Activated T-helper 1 cell treated with Interleukin-2 at 50 U/mL for 16 hours (primary cell): ENCODE measurements around the gene NKIRAS1.
"Not testable (repeated sequence)": the region's sequence is repeated elsewhere in the genome, so short reads cannot be mapped to it uniquely, and the experiment has no call there.

Experiments
- DNase-seq: peaks from one replicate; pipeline ENCODE4 v3.0.0-alpha.2; 2020; ENCODE audit warnings: low read depth

Gene NKIRAS1

DNA sequence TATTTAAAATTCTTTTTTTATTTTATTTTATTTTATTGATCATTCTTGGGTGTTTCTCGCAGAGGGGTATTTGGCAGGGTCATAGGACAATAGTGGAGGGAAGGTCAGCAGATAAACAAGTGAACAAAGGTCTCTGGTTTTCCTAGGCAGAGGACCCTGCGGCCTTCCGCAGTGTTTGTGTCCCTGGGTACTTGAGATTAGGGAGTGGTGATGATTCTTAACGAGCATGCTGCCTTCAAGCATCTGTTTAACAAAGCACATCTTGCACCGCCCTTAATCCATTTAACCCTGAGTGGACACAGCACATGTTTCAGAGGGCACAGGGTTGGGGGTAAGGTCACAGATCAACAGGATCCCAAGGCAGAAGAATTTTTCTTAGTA lies 46.1 kb downstream of the NKIRAS1 start:
- DNase-seq: not testable (repeated sequence)

DNA sequence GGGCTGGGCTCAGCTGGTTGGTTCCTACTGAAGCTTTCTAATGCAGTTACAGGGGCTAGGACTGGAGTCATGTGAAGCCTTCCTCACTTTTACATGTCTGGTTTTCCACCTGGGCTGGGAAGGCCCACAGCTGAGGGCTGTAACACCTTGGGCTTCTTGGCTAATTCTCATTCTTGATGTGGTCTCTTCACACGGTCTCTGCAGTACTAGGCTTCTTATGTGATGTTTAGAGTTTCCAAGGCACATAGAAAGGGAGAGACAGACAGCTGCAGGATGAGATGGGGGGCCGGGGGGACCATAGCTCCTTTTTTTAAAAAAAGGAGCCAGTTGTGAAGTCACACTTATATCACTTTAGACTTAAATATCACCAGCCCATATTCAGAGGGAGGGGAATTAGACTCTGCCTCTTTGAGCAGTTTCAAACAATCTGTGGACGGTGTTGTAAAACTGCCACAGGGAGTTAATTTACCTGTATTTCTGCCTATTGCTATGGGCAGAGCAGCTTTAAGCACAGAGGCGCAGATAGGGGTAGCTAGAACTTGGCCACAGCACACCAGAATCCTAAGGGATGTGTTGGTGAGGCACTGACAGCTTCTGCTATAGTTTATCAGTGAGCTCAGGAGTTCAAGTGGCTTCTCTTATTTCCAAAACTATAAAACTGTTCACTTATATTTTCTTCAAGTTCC lies 46.7 kb downstream of the NKIRAS1 start:
- no peak for DNase-seq

DNA sequence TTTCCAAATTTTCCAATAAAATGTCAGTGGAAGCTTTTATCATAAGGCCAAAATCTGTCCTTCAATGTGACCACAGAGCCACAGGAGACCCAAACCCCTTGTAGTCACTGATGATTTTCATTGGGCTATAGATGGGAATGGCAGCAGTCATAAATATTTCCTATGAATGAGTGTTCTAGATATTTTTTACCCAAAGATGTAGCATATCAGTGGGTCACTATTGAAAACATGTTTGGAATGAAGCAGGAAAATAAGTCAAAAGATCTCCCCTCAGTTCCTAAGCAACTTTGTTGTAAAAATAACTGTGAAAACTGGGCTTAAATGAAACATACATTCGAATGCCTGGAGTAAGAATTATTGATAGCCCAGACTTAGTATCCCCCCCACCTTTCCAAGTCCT lies 49.0 kb downstream of the NKIRAS1 start:
- no peak for DNase-seq

DNA sequence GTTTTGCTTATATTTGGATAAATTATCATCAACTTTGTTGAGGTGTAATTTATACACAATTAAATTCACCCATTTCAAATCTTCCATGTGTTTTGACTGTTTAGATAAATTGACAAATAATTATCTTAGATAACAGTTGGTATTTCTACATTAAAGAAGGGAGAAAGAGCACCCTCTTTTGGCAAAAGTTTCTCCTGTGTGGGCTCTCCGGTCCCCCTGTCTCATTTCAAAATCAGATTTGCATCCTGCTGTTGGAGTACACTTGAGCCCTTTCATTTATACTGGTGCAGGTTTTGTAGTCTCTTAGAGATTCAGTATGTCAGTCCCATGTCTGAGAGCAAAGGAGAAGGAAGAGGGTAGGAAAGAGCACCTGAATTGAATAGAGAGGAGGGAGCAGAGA lies 49.4 kb downstream of the NKIRAS1 start:
- no peak for DNase-seq

DNA sequence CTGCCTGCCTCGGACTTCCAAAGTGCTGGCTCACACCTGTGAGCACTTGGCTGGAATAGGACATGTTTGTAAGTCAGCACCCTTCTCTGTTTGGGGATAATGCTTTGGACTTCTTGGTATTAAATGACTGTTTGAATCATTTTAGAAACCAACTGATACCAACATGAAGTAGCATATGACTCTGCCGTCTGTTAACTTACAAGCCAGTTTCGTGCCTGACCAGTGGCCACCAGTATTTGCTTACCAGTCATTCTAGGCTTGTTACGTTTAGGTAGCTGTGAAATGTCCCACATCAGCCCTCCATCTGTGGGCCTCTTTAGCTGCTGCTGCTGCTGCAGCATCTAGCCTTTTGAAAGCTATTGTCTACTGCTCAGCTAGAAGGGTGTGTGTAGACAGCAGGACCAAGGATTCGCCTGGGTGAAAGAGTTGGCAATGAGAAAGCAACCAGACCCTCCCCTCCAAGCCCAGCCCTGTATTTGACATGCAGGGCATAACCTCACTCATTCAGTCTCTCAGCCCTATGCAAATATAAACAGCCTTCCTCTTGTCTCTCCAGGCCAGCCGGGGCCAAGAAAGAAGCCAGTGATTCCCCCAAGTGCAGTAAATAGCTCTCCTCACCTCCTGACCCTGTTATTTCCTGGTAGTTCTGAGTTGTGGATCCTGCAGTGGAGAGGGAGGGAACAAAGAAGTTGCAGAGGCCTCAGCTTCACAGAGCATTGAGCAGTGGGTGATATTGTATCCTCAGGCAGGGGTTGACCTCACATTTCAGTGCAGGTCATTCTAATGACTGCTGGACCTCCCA lies 51.0 kb downstream of the NKIRAS1 start:
- DNase-seq: no peak

DNA sequence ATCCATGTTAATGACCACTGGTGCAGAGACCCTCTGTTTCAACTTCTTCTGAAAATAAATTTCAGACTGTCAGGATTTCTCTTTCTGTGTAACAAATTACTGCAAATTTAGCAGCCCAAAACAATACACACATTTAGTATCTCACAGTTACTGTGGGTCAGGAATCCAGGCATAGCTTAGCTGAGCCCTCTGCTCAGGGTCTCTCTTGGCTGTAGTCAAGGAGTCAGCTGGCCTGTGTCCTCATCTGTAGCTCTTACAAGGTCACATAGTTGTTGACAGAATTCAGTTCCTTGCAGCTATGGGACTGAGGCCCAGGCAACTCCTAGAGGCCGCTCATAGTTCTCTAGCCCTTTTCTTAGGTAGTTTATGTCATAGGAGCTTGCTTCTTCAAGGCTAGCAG lies 51.9 kb downstream of the NKIRAS1 start:
- no peak for DNase-seq

DNA sequence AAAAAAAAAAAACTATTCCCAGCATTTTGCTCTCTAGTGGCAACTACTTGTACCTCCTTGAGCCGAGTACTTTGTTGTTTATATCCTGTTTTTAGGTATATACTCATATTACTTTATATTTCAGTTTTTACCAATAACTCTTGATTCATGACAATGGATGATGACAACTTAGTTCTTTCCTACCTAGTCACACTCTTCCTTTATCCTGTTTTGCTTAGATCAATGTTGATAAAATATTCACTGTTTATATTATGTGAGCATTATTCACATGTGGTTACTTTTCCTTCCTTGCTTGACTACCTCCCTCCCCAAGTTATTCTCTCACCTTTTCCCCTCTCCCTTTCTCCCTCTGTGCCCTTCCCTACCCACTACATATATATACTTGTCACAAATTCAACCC lies 53.7 kb downstream of the NKIRAS1 start:
- DNase-seq: no peak

DNA sequence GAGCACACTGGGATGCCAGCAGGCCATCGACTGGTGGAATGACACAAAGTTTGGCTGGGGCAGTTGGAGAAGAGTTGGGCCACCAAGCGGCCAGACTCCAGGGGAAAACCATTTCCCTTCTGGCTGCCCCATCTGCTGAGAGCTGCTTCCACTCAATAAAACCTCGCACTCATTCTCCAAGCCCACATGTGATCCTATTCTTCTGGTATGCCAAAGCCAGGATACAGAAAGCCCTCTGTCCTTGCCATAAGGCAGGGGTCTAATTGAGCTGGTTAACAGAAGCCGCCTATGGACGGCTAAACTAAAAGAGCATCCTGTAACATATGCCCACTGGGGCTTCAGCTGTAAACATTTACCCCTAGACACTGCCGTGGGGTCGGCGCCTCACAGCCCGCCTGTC lies 55.1 kb downstream of the NKIRAS1 start:
- no peak for DNase-seq

DNA sequence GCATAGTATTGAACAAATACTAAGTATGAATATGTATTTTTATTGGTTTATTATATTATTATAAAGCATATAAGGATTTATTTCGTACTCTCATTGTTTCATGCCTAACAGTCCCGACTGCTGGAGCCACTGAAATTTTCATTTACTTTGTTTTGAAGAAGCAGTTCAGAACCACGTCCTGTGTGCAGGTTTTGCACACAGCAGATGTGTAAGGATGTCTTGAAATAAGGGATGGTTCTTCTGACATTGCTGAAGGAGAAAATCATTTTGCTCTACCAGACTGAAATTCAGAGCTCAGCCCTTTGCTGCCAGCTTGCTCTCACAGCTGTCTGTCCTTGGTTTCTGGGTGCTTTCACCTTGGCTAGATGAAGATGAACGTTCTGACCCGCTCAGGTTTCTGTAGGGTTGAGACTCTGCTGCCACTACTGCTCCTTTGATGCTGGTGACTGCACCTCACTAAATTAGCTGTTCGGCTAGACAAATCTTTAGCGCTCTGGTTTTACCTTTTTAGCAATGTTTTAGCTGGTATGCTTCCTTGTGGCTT lies 56.9 kb downstream of the NKIRAS1 start:
- no peak for DNase-seq

DNA sequence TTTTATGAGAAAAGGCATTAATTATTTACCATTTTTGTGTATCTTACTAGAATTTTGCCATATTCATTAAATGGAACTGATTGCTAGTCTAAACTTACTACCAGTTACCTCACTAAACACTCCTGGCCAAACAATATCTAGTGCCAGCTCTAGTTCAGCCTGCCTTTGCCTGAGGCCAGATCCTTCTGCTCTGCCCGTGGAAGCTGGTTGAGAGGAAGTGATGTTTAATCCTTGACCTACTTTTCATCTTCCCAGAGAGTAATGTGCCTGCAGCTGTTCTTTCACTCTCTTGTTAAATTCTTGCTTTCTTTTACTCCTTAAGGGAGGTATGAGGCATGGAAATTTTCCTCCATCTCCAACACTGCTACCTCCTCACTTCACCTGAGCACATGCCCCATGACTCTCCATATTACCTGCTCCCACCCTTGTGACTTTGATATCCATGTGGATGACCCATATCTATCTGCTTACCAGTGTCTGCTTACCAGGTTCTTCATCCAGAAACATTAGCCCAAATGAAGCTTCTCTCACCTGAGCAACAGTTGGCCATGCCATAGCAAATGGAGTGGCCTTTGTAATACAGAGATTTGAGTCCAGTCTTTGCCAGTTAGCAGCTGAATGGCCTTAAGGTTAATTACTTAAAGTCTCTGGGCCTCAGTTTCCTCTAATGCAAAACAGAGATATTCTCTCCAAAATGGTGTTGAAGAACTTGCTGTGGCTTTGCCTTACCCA lies 57.6 kb downstream of the NKIRAS1 start:
- DNase-seq: no peak

DNA sequence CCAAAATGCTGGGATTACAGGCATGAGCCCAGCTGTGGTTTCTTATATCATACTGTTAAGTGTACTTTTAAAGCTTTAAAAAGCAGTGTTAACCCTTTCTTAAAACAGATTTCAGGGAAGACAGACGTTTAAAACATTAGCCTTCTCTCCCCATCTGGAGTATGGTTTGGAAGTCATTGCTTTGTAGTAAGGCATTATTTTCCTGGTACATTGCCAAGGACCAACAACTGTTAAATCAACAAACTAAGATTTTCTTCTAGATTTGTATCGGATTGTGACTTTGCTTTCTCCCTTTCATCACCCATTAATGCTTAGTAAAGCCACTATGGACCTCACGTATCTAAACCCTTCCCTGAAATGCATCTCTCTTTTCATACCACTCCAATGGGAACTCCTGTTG lies 60.5 kb downstream of the NKIRAS1 start:
- DNase-seq: no peak

DNA sequence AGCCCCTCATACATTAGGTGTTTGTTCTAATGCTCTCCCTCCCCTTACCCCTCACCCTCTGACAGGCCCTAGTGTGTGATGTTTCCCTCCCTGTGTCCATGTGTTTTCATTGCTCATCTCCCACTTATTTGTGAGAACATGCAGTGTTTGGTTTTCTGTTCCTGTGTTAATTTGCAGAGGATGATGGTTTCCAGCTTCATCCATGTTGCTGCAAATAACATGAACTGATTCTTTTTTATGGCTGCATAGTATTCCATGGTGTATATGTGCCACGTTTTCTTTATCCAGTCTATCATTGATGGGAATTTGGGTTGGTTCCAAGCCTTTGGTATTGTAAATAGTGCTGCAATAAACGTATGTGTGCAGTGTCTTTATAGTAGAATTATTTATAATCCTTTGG lies 67.3 kb downstream of the NKIRAS1 start:
- not testable (repeated sequence) for DNase-seq

DNA sequence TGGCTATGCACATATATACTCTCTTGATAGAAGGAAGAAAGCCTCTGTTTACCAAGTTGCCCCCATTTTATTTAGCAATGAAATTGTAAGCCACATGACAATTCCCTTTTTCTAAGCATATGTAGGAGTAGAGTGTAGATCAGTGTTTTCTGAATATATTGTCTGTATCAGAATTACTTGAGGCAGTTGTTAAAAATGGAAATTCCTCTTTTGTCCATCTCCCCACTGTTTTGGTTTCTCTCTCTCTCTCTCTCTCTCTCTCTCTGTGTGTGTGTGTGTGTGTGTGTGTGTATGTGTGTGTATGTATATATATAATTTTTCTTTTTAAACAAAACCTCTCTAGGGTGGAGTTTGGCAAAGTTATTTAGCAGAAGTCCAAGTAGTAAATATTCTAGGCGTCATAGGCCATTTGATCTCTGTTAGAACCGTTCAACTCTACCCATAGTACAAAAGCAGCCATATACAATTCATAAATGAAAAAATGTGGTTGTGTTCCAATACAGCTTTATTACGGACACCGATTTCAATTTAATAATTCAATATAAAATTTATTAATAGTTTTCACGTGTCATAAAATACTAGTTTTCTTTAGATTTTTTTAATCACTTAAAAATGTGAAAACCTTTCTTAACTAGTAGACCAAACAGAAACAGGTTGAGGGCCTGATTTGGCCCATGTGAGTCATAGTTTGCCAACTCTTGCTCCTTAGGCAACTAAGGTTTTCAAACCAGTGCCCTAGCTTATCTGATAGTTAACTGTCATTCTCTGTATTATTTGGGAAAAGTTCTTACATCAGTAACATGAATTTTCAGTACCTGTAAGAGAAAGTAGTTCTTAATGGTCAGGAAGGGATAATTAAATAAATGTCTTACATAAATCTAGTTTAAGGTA lies 71.2 kb downstream of the NKIRAS1 start:
- DNase-seq: no peak

DNA sequence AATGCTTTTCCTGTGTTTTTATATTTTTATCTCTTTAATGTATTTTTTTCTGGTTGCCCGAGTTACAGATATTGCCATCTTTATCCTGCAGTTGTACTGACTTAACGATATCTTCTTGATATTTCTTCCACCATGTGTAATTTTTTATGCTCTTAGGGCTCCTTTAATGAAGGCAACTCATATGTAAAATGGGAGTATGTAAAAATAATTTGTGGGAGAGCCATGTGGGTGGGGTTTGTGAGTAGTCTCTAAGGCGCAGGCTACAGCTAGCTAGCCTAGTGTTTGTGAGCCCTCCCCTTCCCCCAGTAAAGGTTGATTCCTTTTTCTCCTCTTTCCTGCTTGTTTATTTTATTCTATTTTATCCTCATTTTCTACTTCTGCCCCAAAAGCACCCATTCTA lies 72.9 kb downstream of the NKIRAS1 start:
- no peak for DNase-seq
